ENCODE data around the gene MGMT.

MGMT gene

DNA sequence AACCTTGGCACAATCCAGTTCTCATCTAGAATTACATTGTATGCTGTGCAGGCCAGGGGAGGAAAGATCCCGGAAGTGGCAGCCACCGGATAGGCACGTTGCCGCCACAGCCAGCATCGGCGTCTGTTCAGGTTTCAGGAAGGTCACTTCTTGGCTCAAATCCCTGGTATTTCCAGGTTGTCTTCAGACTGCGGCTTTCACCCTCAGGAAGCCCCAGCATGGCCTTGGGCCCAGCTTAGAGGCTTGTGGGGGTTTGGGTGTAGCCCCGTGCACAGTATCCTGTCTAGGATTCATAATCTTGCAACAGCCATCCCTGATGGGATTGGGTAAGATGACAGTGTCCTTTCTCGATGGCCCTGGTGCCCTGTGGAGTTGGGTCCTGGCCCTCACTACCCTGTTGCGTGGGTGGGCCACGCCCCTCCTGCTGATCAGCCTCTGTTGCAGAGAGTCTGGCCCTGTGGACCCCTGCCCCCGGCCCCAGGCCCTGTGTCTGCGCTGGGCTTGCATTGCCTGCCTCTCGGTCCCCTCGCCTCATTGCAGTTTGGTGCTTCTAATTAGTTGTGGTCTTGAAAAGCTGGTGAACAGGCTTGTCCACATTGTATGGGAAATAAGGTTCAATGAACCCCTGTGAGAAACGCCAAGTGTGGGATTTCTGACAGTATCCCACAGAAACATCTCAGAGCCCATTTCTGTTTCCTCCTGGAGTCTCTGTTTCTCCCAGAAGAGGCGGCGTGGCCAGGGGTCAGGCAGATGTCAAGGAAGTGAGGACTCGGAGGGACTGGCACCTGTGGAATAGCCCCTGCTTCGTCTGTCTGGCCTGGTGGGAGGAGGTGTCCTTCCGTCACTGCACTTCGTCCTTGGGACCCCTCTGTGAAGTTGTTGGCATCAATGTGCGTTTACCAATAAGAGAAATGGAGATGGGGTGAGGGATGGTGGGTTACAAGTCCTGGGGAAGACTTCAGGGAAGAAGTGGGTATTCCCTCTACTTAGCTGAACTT lies 77.5 kb downstream of the MGMT start:
- no peak for DNase-seq (ENCODE audit: low read depth)

DNA sequence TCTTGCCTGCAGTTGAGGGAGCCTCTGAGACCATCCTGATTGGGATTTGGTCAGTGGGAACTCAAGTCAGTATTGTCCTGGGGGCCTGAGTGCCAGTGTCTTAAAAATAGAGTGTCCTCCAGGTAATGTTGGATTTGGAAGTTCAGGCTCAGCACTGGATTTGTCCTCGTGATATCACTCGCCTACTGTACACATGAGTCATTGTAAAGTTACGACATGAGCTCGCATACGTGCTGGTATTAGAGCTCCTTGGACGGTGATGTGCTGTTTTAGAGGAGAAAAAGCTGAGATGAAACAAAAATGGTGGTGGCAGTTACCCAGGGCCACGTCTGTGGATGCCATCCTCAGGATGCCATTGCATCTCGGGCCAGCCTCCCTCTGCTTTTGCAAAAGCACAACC lies 78.2 kb downstream of the MGMT start:
- DNase-seq (ENCODE audit: low read depth): no peak

DNA sequence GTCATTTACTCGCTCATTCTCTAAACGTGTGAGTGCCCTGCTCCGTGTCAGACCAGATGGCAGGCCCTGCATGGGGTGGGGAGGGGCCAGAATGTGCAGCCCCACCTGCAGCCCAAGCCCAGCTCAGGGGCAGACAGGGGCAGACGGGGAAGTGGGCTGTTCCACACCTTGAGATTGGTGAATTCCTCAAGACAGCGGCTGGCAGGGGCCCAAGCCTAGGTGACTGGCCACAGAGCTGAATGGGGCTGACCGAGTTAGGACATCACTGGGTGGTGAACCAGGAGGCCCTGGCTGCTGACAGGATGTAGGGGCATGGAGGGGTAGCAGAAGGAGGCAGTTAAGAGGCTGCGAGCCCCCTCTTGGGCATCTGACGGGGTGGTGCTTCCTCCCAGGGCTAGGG lies 79.1 kb downstream of the MGMT start:
- DNase-seq (ENCODE audit: low read depth): no peak

DNA sequence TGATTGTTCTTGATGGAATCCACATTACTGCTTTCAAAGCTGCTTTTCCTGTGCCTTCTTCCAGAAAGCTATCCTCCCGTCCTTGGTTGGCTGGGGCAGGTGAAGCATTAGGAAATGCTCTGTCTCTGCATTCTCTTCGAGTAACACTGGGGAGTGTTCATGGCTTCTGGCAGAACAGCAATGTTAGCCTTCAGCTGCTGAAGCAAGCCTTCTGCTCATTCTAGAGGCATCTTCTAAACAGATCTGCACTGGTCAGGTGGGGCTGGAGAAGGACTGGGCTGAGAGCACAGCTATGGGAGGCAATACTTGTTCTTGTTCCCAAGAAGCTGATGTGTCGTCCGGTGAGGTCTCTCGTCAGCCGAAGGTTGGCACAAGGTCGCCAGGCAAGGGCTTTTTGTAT lies 80.6 kb downstream of the MGMT start:
- DNase-seq (ENCODE audit: low read depth): no peak

DNA sequence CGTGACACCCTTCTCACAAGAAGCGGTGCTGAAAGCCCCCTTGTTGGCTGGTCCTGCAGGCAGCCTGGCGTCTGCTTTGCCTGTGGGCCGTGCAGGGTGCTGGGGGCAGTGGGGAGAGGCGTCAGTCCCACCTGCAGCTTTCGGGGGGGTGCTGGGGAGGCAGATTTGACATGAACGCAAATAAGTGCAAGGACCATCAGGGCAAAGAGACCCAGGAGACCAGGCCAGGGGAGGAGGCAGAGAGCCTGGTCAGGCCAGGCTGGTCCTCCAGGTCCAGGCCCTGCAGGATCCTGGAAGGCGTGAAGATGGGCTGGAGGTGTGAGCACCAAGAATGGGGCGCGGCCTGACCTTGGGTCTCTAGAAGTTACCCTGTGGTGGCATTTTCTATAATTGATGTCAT lies 81.6 kb downstream of the MGMT start:
- DNase-seq (ENCODE audit: low read depth): no peak

DNA sequence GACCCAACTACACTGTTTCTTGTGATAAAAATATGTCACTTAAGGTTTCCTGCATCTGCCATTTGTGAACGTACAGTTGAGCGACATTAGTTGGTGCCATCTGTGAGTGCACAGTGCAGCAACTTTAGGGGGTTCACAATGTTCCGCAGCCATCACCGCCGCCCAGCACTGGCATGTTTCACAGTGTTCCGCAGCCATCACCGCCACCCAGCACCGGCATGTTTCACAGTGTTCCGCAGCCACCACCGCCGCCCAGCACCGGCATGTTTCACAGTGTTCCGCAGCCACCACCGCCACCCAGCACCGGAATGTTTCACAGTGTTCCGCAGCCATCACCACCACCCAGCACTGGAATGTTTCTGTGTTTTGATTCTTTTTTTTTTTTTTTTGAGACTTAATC lies 83.0 kb downstream of the MGMT start:
- no peak for DNase-seq (ENCODE audit: low read depth)

DNA sequence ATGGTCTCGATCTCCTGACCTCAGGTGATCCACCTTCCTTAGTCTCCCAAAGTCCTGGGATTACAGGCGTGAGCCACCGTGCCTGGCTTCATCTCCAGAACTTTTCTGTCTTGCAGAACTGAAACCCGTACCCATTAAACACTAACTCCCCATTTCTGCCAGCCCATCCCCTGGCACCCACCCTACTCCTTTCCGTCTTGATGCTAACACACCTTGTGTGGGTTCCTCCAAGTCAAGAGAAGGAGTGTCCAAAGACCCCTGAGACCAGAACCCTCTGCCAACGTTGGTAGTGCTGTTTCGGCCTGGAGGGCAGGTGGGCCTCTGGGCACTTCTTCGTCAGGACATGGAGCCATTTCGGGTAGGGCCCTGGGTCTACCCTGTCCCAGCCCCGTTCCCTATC lies 83.6 kb downstream of the MGMT start:
- no peak for DNase-seq (ENCODE audit: low read depth)

DNA sequence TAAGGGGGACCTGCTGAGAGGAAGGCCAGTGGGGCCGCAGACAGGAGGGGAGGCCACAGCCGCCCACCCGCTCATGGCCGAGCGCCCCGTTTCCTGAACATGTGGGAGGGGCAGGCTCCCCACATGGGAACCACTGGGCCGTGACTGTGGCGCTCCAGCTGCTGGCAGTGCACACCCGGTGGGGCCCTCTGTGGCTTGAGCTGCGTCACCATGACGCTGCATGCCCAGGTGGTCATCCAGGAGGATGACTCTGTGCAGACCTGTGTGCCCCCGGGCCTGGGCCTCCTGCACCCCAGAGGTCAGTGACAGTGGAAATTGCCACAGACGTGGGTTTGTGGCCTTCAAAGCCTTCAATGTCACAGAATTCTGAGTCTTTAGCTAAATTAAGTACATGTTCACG lies 85.1 kb downstream of the MGMT start:
- no peak for DNase-seq (ENCODE audit: low read depth)

DNA sequence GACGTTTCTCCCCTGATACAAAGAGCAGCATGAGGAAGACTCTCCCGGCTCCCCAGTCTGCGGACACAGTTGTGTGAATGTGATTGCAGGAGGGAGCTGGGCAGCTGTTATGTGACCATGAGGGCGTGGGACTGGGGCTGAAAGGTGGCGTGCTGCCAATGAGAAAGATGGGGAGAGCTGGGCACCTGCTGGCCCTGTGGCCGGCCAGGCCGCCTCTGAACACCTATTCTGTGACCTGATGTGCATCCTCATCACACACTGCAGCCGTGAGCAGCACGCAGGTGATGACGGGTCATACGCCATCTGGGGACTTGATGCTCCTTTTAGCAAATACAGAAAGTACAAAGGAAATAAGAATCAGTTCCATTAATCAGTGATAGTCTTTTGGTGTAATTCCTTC lies 86.9 kb downstream of the MGMT start:
- DNase-seq (ENCODE audit: low read depth): no peak

DNA sequence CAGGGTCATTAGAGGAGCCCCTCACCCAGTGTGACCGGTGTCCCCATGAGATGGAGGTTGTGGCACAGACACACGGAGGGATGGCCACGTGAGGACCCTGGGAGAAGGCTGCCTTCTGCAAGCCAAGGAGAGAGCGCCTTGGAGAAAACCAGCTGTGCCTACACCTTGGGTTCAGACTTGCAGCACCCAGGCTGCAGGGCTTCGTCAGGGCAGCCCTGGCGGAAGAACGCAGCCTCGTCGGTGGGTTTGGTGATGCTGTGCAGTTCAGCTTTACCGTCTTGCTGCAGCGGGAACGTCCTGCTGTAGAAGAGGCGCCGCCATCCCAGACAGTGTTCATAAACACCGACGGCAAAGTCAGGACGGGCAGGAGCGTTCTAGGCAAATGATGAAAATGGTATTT lies 89.3 kb downstream of the MGMT start:
- no peak for DNase-seq (ENCODE audit: low read depth)

DNA sequence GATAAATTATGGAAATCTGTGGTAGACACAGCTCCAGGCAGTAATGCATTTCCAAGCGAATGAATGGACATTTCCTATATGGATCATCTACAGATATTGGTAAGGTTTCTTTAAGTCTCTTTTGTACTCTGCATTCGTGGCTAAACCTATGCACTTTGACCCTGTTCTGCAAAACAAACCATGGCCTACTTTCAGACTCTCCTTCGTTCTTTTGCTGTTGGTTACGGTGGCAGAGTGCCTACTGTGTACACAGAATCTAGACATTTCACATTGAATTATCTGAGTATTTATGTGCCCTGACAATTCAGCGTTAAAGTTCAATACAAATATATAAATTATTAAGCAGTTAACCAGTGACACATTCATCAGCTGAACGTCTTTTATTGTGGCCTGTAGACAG lies 93.3 kb downstream of the MGMT start:
- no peak for DNase-seq (ENCODE audit: low read depth)

DNA sequence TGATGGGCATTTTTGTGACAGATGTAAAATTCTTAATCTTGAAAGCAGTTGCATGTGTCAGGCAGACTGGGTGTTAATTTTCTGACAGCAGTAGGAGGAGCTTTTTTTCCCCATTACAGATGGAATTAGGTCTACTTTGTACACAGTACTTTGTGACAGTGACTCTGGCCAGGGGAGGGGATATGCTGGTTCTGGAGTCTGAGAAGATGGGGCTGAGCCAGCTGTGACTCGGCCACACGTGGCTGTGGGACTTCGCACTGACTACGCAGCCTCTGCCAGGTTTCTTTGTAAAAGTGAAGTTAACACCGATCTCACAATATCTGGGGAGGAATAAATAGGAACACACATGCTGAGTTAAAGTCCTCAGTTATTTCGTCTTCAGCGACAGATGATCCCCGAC lies 95.4 kb downstream of the MGMT start:
- no peak for DNase-seq (ENCODE audit: low read depth)

DNA sequence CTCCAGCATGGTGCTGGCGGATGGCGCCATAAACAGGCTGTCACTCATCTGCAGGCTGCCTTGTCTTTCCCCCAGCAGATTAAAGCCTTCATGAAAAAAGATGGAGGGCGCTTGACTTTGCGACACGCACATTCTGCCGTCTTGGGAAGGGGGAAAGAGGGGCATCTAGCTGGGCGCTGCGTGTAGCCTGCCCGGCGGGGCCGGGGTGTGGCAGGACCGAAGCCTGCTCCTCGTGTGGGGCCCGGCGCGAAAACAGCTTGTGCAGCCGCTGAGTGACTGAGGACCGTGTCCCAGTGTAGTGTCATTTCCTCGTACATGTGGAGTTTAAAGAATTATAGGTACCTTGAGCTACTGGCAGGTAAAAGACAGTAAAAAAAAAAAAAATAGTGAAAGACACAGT lies 97.9 kb downstream of the MGMT start:
- DNase-seq (ENCODE audit: low read depth): no peak

DNA sequence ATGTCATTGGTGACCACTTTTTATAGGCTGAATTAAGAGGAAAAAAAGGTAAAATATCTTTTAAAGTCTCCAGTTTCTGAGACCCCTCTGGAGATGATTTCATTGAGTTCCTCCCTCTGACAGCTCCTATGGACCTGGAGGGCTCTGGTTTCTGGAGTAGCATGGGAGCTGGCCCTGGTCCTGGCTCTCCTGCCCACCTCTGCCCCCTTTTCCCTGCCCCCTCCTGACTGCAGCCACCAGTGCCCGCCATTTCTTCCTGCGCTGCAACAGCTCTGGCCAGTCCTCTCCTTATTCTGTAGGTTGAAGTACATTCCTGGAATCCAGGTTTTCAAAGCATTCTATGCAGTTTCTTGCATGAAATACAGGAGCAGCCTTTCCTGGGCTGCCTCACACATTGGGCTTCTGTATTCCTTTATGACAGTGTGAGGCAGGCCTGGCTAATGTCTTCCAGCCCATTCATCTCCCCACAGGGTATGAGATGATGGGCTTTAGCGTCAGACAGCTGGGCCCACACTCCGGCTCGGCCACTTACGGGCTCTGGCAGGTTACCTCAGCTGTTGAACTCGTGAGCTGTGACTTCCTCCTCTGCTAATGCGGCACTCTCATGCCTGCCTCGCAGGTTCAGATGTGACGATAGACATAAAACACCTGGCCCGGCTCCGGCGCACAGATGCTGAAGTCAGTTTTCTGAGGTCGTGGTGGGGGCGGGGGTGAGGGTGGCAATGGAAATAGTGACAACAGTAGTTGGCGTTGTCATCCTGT lies 101.7 kb downstream of the MGMT start:
- DNase-seq (ENCODE audit: low read depth): no peak

DNA sequence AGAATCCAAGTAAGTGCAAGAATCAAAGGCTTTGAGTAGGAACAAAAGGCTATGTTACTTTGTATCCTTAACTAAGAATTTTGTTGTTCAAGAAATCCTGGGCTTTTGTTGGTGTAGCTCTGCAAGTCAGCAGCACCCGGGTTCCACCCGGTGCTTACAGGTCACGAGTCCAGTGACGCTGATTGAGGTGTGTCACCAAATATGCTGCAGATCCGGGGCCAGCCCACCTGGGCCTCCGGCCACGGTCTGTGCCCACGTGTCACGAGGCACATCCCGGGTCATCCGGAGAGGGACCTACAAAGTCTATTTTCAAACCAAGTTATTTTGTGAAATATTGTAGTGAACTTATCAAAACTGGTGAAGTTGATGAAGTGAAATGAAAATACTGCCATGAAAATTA lies 103.1 kb downstream of the MGMT start:
- no peak for DNase-seq (ENCODE audit: low read depth)

DNA sequence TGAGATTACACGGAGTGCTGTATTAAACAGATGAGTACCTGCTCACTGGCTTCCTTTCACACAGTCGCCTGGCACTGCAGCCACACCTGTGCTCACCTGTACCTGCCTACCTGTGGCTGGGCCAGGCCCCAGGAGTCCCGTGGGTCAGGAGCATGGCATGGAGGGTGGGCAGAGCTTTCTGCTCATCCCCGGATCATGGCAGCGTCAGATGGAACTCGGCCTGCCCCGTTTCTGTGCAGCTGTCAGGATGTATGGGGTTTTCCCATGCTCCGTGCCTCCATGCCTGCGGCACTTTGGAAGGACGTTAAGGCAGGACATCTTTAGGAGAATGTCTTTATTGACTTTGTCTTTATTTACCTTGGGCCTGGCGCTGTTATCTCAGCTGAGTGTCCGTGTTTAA lies 112.2 kb downstream of the MGMT start:
- no peak for DNase-seq (ENCODE audit: low read depth)

DNA sequence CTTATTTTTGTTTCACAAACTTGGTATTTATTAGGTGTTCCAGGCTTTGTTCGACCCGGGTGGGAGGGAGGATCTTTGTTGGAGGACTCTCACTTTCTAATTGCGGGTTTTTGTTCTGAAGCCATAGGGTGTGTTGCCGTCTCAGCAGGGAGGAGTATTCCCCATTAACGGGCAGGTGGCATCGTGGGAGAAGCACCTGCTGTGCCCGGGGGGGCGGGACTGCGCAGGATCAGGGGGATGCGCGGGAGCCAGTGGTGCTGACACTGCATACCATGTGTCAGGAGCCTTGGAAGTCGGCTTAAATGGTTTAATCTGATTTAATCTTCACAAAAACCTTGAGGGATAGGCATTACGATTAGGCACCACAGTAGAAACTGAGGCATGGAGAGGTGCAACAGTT lies 113.0 kb downstream of the MGMT start:
- DNase-seq (ENCODE audit: low read depth): no peak

DNA sequence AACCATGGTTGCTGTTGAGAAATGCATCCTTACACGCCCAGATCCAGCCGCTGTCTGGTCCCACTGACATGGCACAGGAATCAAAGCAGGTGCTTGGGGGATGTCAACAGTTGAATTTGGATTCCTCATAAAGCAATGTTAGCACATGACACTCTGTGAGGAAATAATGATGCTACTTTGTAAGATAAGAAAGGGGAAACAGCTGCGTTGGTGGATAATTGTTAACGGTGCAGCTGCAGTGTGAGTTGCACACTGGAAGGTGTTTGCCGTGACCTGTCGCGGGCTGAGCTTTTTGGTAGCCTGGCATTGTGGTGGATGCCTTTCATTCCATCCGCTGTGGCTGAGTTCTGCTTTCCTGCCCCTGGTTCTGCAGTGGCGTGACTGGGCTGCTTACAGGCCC lies 113.9 kb downstream of the MGMT start:
- DNase-seq (ENCODE audit: low read depth): no peak

DNA sequence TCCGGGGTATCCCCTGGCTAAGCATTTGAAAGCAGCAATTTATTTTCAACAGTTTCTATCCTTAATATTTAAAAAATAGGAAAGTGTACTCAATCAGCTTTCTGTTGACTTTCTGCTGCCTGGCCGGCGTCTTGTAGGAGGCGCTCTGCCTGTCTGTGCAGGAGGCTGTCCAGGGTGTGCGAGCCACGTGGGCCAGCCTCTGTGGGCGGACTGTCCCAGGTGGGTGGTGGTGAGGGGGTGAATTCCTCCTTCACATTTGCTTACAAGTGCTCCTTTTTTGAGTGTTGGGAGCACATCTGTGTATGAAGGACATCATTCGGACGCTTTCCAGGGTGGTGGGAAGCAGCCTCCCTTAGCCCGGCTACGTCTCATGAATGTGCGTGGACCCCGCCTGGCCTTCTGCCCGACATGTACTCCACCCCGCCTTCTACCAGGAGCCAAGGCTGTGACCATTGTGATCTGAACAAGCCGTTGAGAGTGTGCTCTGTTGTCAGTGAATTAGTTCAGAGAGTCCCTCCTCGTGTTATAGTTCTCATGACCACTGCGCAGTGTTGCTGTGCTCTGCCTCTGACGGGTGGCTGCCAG lies 114.9 kb downstream of the MGMT start:
- no peak for DNase-seq (ENCODE audit: low read depth)

DNA sequence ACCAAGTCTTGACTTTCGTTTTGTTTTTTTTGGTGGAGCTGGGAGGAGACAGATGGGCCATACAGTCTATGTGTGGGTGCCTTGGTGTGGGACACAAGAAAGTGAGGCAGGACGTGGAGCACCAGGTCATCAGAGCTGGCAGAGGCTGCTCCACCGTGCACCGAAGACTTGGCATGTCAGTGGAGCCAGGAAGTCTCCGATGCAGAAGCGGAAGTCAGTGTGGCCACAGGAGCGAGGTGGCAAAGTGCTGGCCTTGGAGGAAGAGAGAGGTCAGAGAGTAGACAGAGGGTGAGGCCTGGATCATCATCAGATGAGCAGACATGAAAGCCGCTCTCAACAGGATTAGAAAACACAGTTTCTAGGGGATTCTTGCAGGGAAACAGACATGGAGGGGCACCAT lies 116.8 kb downstream of the MGMT start:
- DNase-seq (ENCODE audit: low read depth): no peak

DNA sequence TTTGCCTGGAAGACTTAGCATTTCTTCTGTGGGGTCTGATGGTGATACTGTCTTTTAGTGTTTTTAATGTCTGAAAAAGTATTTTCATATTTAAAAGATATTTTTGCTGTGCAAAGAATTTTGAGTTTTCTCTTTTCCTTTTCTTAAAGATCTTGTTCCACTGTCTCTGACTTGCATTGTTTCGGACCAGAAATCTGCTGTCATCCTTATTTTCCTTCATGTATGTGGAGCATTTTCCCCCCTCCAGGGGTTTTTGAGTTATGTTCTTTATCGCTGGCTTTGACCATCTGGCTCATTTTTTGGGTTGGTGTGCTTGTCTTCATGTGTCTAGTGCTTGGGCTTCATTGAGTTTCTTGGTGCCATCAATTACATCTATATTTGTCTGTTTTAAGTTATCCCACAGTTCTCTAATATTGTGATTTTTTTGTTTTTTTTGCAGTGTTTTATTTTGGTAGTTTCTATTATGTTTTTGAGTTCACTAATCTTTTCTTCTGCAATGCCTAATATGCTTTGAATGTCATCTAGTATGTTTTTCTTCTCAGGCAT lies 119.9 kb downstream of the MGMT start:
- DNase-seq (ENCODE audit: low read depth): no peak

DNA sequence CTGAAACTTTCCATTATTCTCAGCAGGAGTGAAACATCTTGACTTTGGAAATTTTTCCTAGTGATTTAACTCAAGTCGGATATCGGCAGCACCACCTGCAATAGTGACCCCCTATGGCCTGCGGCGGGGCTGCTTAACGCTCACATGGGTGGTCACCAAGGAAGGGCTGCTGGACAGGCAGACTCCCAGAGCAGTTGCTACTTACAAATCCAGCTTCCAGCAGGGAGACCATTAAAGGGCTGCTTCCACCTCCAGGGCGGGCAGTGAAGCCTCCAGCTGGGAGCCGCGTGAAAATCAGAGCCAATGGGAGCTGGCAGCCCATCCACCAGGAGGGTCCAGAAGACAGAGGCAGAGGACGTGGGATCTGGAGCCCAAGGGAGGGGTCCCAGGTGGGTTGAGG lies 122.5 kb downstream of the MGMT start:
- DNase-seq (ENCODE audit: low read depth): no peak

DNA sequence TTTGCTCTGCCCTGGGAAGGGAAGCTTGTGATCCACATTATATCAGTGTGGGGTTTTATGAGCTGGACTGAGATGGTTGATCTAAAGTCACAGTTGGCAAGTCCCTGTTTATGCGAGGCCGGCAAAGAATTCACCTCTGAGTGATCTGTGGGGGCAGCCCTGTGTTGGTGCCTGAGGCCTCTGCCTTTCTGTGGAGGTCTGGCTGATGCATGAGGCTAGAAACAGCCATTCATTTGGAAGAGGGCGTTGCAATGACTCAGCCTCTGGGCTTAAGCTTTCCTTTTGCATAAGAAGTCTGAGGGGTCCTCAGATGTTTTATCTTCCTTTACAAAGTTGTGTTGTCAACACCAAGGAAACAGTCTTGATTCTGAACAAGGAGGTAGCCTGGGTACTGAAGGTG lies 126.9 kb downstream of the MGMT start:
- DNase-seq (ENCODE audit: low read depth): no peak
